ENCODE measurements around the gene WNT9A. TPM values are rescaled to one million over a fixed set of nuclear protein-coding genes. Genes with fewer than 3 reads are reported as not detected.
"Not testable (repeated sequence)": the region's sequence is repeated elsewhere in the genome, so short reads cannot be mapped to it uniquely, and the experiment has no call there.

WNT9A gene
- total RNA-seq, 1 experiment from 2014 or later, result 1.1 TPM

GRCh38 chr1:227889047-227889862 is 58.5 kb downstream of the WNT9A start:
- Histone ChIP-seq H3K4me1 (peaks cover 41% of the 10 kb centered on the region), H3K27ac (no peak overlapping the region), H3K9me3 (replicated peaks) (no peaks in the 10 kb centered on the region), H3K27me3 (no peaks in the 10 kb centered on the region), H3K36me3 (no peaks in the 10 kb centered on the region), H3K4me3 (no peak overlapping the region)
- peak in 1 of 2 experiments; percentile 19 for DNase-seq

GRCh38 chr1:227888404-227889046 is 59.2 kb downstream of the WNT9A start:
- Histone ChIP-seq H3K36me3 (no peaks in the 10 kb centered on the region), H3K27me3 (no peaks in the 10 kb centered on the region), H3K27ac (no peak overlapping the region), H3K9me3 (replicated peaks) (no peaks in the 10 kb centered on the region), H3K4me3 (no peak overlapping the region), H3K4me1 (peaks cover 41% of the 10 kb centered on the region)
- DNase-seq, result no peak

GRCh38 chr1:227887697-227888403 is 59.9 kb downstream of the WNT9A start:
- Histone ChIP-seq H3K9me3 (replicated peaks) (no peaks in the 10 kb centered on the region), H3K4me3 (peak overlapping the region; percentile 40), H3K27me3 (no peaks in the 10 kb centered on the region), H3K36me3 (no peaks in the 10 kb centered on the region), H3K27ac (peak overlapping the region; percentile 27; the same call in 1 of the 2 replicates), H3K4me1 (peaks cover 36% of the 10 kb centered on the region)
- peak in 1 of 2 experiments; percentile 19 for DNase-seq

- DNase-seq, result peak; percentile 47 to 50
These were observed 60.6 kb downstream of the WNT9A start for GRCh38 chr1:227886993-227887696.

GRCh38 chr1:227886503-227886961 is 61.2 kb downstream of the WNT9A start:
- Histone ChIP-seq H3K9me3 (replicated peaks) (no peaks in the 10 kb centered on the region), H3K36me3 (no peaks in the 10 kb centered on the region), H3K4me1 (peaks cover 22% of the 10 kb centered on the region), H3K27me3 (no peaks in the 10 kb centered on the region), H3K4me3 (peak overlapping the region; percentile 40), H3K27ac (no peak overlapping the region)
- DNase-seq, result peak in 1 of 2 experiments; percentile 11

More at GRCh38 chr1:227886993-227887696, 60.6 kb downstream of the WNT9A start:
- H3K4me3 ChIP-seq, result peak overlapping the region; percentile 40
- H3K36me3 ChIP-seq, result no peaks in the 10 kb centered on the region
- H3K27ac ChIP-seq, result peak overlapping the region; percentile 27; the same call in 1 of the 2 replicates
- H3K27me3 ChIP-seq, result no peaks in the 10 kb centered on the region
- H3K4me1 ChIP-seq, result peaks cover 29% of the 10 kb centered on the region
- no peaks in the 10 kb centered on the region for H3K9me3 ChIP-seq (replicated peaks)

- DNase-seq, result peak in 1 of 2 experiments; percentile 17
- Histone ChIP-seq H3K4me3 (no peak overlapping the region), H3K27ac (no peak overlapping the region)
These were observed 61.9 kb downstream of the WNT9A start for GRCh38 chr1:227885648-227886502.

GRCh38 chr1:227885135-227885647 is 62.5 kb downstream of the WNT9A start:
- Histone ChIP-seq H3K9me3 (replicated peaks) (no peaks in the 10 kb centered on the region), H3K36me3 (no peaks in the 10 kb centered on the region), H3K27me3 (no peaks in the 10 kb centered on the region), H3K27ac (no peak overlapping the region), H3K4me1 (peaks cover 14% of the 10 kb centered on the region), H3K4me3 (no peak overlapping the region)
- DNase-seq, result peak in 1 of 2 experiments; percentile 12

More at GRCh38 chr1:227885648-227886502, 61.9 kb downstream of the WNT9A start:
- Histone ChIP-seq H3K27me3 (no peaks in the 10 kb centered on the region), H3K36me3 (no peaks in the 10 kb centered on the region), H3K9me3 (replicated peaks) (no peaks in the 10 kb centered on the region), H3K4me1 (peaks cover 16% of the 10 kb centered on the region)

GRCh38 chr1:227884370-227885134 is 63.2 kb downstream of the WNT9A start:
- no peak for DNase-seq
- no peaks in the 10 kb centered on the region for H3K36me3 ChIP-seq
- no peak overlapping the region for H3K4me3 ChIP-seq
- no peaks in the 10 kb centered on the region for H3K9me3 ChIP-seq (replicated peaks)
- H3K27ac ChIP-seq, result no peak overlapping the region
- no peaks in the 10 kb centered on the region for H3K27me3 ChIP-seq
- H3K4me1 ChIP-seq, result peaks cover 14% of the 10 kb centered on the region

GRCh38 chr1:227883641-227884301 is 64.0 kb downstream of the WNT9A start:
- H3K27ac ChIP-seq, result no peak overlapping the region
- H3K9me3 ChIP-seq (replicated peaks), result no peaks in the 10 kb centered on the region
- no peaks in the 10 kb centered on the region for H3K27me3 ChIP-seq
- no peaks in the 10 kb centered on the region for H3K36me3 ChIP-seq
- no peak for DNase-seq
- no peak overlapping the region for H3K4me3 ChIP-seq
- H3K4me1 ChIP-seq, result peaks cover 14% of the 10 kb centered on the region

- Histone ChIP-seq H3K36me3 (no peaks in the 10 kb centered on the region), H3K4me1 (peaks cover 14% of the 10 kb centered on the region), H3K9me3 (replicated peaks) (no peaks in the 10 kb centered on the region), H3K27ac (no peak overlapping the region), H3K27me3 (no peaks in the 10 kb centered on the region), H3K4me3 (no peak overlapping the region)
- DNase-seq, result no peak
These were observed 64.6 kb downstream of the WNT9A start for GRCh38 chr1:227883073-227883520.

GRCh38 chr1:227880342-227880924 is 67.3 kb downstream of the WNT9A start:
- no peaks in the 10 kb centered on the region; the same call in 1 of the 2 replicates for H3K9me3 ChIP-seq (replicated peaks)
- no peak for DNase-seq
- peaks cover 2% of the 10 kb centered on the region for H3K4me1 ChIP-seq
- H3K27ac ChIP-seq, result no peak overlapping the region
- no peak overlapping the region for H3K4me3 ChIP-seq
- H3K27me3 ChIP-seq, result no peaks in the 10 kb centered on the region
- H3K36me3 ChIP-seq, result no peaks in the 10 kb centered on the region

GRCh38 chr1:227877810-227878209 is 69.9 kb downstream of the WNT9A start:
- not testable (repeated sequence) for H3K9me3 ChIP-seq (replicated peaks)

More at GRCh38 chr1:227877810-227878209, 69.9 kb downstream of the WNT9A start:
- not testable (repeated sequence) for DNase-seq, H3K4me3 ChIP-seq, H3K4me1 ChIP-seq, H3K27me3 ChIP-seq, H3K27ac ChIP-seq, H3K36me3 ChIP-seq

Measured in SJCRH30 (cell line).